Fibroblast of lung (primary cell): ENCODE measurements around the gene JMJD1C.

Experiments used
- EZH2 ChIP-seq: IDR thresholded peaks from 2 replicates; pipeline ENCODE4 v1.5.1; 2012; ENCODE audit warnings: low read length, control low read depth, mild to moderate bottlenecking; ENCODE audit errors: missing control alignments
- TF ChIP-seq, protein P1 (sequence below), 2 donors: IDR thresholded peaks in 1 of 2; conservative IDR thresholded peaks in 1 of 2; 1 replicate in 1 of 2; 2 replicates in 1 of 2; pipeline ENCODE4 v1.5.1; 2011 to 2012; ENCODE audit warnings: low read length in 2 of 2, control low read depth in 1 of 2, inconsistent platforms in 1 of 2, low read depth in 1 of 2, mild to moderate bottlenecking in 1 of 2

DNA sequence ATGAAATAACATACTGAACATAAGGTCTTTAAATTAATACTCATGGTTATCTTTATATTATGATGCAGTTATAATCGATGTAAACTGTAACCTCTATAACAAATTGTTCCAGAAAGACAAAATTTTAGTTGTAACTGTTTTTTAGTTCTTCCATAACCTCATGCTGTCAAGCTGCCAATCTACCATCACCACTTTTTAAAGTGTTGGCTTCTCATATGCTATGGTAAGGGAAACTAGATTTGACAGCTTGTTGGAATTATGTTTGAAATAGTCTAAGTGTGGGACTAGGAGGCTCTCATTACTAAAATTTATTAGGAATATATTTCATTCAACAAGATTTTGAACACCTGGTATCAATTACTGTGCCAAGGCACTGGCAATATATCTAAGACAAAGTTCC is 227.3 kb downstream of the JMJD1C start:
- TF ChIP-seq, protein P1, sequence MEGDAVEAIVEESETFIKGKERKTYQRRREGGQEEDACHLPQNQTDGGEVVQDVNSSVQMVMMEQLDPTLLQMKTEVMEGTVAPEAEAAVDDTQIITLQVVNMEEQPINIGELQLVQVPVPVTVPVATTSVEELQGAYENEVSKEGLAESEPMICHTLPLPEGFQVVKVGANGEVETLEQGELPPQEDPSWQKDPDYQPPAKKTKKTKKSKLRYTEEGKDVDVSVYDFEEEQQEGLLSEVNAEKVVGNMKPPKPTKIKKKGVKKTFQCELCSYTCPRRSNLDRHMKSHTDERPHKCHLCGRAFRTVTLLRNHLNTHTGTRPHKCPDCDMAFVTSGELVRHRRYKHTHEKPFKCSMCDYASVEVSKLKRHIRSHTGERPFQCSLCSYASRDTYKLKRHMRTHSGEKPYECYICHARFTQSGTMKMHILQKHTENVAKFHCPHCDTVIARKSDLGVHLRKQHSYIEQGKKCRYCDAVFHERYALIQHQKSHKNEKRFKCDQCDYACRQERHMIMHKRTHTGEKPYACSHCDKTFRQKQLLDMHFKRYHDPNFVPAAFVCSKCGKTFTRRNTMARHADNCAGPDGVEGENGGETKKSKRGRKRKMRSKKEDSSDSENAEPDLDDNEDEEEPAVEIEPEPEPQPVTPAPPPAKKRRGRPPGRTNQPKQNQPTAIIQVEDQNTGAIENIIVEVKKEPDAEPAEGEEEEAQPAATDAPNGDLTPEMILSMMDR (conservative IDR thresholded peaks at IDR 0.05 in 1 of 2, IDR thresholded peaks at IDR 0.05 in 1 of 2; ENCODE audit: low read depth in 1 of 2, low read length in 2 of 2) = no peak
- TF ChIP-seq EZH2 = no peak
